Stimulated activated naive B cell treated with anti-CD40 and anti-IgM and Interleukin-4, amounts not matched to agents 10 μg/mL and 1 μg/mL and 100 μg/mL, for 72 hours (primary cell): ENCODE data around the gene OGFRL1.

Experiments
- ATAC-seq, 2 donors: fragments of 150-1000 bp; cut with Tn5 transposase; replicated peaks; 2 replicates each; pipeline ENCODE4 v1.10.0; 2021; ENCODE audit warnings: moderate library complexity in 1 of 2
- DNase-seq: peaks from one replicate; pipeline ENCODE4 v3.0.0; 2021
- H3K27ac Mint-ChIP-seq: one replicate; pipeline ENCODE4 v1.8.0; 2022; ENCODE audit warnings: mild to moderate bottlenecking, mixed read lengths
- H3K27me3 Mint-ChIP-seq, 2 donors: one replicate each; pipeline ENCODE4 v1.8.0; 2022; ENCODE audit warnings: mixed read lengths in 2 of 2
- H3K36me3 Mint-ChIP-seq, 2 donors: one replicate each; pipeline ENCODE4 v1.8.0; 2022; ENCODE audit warnings: mixed read lengths in 2 of 2, mild to moderate bottlenecking in 1 of 2
- H3K4me1 Mint-ChIP-seq, 2 donors: one replicate each; pipeline ENCODE4 v1.8.0; 2022; ENCODE audit warnings: mixed read lengths in 2 of 2, mild to moderate bottlenecking in 1 of 2
- H3K4me3 Mint-ChIP-seq, 2 donors: one replicate each; pipeline ENCODE4 v1.8.0; 2022; ENCODE audit warnings: mild to moderate bottlenecking in 2 of 2, mixed read lengths in 2 of 2, moderate library complexity in 1 of 2
- H3K9me3 Mint-ChIP-seq, 2 donors: one replicate each; pipeline ENCODE4 v1.8.0; 2022; ENCODE audit warnings: mixed read lengths in 2 of 2, mild to moderate bottlenecking in 1 of 2

The OGFRL1 gene

DNA sequence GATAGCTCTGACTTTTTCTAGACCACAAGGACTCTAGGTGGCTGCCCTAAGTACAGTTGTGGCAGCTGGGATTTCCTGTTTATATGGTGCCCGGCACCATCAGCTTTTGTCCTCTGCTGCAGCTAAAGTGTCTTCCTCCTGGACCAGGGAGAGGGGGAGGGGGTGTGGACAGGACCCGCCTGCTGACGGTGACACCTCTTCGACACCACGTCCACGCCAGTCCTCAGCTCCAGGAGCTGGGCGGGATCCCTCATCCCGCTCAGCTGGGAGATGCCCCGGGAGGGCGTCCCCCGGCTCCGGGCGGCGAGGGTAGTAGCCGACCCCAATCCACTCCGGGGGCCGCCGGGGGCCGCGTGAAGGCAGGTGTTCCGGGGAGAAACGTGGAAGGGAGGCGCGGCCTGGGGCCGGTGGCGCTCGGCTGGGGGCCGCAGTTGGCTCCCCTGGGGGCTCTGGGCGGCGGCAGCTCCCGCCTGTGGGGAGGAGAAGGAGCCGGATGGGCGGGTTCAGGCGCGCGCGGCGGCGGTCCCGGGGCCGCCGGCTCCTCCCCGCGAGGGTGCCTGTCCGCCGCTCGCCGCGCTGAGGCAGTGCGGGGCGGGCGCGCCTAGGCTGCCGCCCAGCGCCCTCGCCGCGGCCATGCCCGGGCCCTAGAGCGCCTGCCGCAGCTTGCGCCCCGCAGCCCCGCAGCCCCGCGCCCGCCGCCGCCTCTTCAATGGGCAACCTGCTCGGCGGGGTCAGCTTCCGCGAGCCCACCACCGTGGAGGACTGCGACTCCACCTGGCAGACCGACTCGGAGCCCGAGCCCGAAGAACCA is at the start of gene OGFRL1:
Gene OGFRL1 (plus strand): TSS at position 584 of the 811 bp plus-strand sequence. CDS start 126 bp downstream, at position 710.
- Mint-ChIP-seq H3K4me1 (peaks cover 38 to 53% of the 10 kb centered on the region in 2 donors), H3K36me3 (peaks cover 16 to 18% of the 10 kb centered on the region in 2 donors), H3K4me3 (peak within 1 kb of the TSS; percentile 90), H3K9me3 (no peaks in the 10 kb centered on the region), H3K27me3 (no peaks in the 10 kb centered on the region), H3K27ac (peak within 1 kb of the TSS; percentile 94)
- peak; percentile 80 for DNase-seq
- ATAC-seq, result peak; percentile 84 to 85

DNA sequence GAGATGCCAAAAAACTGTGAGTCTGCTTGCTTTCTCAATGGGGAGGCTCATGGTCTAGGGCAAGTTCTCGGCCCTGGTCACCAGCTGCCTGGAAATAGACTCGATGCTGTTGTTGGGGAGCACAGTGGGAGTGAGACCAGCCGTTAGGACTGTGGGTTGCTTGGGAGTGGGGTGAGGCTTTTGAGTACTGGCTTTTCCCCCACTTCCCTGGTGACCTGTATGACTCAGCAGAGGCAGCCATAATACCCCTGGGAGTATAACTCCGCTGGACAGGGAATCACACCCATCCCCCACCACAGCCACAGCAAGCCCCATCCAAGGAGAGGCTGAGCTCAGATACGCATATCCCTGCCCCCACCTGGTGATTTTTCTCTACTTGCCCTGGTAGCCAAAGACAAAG is 48.9 kb upstream of the OGFRL1 start:
- no peak for ATAC-seq

GRCh38 chr6:71245265-71246049 is 43.2 kb upstream of the OGFRL1 start:
- Mint-ChIP-seq H3K9me3 (peaks cover 7 to 14% of the 10 kb centered on the region in 2 donors), H3K36me3 (peaks cover 0 to 4% of the 10 kb centered on the region in 2 donors), H3K27ac (no peak overlapping the region), H3K4me3 (no peak overlapping the region), H3K4me1 (peaks cover 10 to 27% of the 10 kb centered on the region in 2 donors), H3K27me3 (no peaks in the 10 kb centered on the region)
- DNase-seq (no peak), ATAC-seq (no peak)

More for the DNA sequence above, 48.9 kb upstream of the OGFRL1 start:
- no peak overlapping the region for H3K27ac Mint-ChIP-seq
- no peak overlapping the region for H3K4me3 Mint-ChIP-seq
- no peak for DNase-seq
- H3K27me3 Mint-ChIP-seq, result no peaks in the 10 kb centered on the region
- H3K36me3 Mint-ChIP-seq, result peaks cover 0 to 2% of the 10 kb centered on the region in 2 donors
- peaks cover 4 to 6% of the 10 kb centered on the region in 2 donors for H3K4me1 Mint-ChIP-seq
- peaks cover 0 to 3% of the 10 kb centered on the region in 2 donors for H3K9me3 Mint-ChIP-seq

DNA sequence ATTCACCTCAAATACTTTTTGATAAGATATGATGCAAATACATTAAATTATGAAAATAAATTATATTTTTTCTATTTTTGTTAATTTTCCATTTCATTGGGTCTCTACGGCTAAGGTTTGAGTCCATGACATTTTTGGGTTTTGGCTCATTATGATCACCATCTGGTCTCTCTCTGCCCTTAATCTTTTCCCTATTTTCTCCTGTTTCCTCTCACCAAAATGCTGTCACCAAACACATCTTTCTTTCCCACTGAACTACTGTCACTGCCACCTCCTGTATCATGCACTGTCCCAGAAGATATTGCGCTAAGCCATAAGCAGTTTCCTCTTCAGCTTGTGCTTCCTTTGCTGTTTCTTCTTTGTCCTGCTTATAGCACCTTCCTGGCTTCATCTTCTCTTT is 42.0 kb upstream of the OGFRL1 start:
- Mint-ChIP-seq H3K9me3 (peaks cover 10 to 14% of the 10 kb centered on the region in 2 donors), H3K4me3 (no peak overlapping the region), H3K4me1 (peaks cover 19 to 38% of the 10 kb centered on the region in 2 donors), H3K36me3 (peaks cover 0 to 4% of the 10 kb centered on the region in 2 donors), H3K27me3 (no peaks in the 10 kb centered on the region), H3K27ac (no peak overlapping the region)
- DNase-seq, result no peak
- ATAC-seq, result no peak

DNA sequence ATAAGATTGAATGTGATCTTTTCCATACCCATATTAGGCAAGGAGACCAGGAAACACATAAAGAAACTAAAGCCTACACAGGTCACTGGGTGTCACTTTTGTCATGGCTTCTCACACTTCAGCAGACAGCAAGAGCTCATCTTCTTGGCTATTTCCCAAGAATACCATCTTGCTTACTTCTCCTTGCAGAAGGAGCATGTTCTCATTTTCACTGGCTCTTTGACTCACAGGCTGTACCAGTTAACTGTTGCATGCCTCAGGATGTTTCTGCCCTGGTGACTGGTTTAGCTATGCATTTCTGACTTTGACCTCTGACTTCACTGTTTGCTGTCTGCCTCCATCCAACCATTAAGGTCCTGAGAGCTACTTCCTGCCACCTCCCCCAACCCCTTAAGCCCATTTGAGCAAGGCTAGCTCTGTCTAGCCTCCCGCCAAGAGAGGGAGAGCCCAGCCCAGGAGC is 40.3 kb upstream of the OGFRL1 start:
- peak; percentile 98 for ATAC-seq
- H3K27me3 Mint-ChIP-seq, result no peaks in the 10 kb centered on the region
- peaks cover 29 to 54% of the 10 kb centered on the region in 2 donors for H3K4me1 Mint-ChIP-seq
- DNase-seq, result peak; percentile 64
- peak overlapping the region; percentile 75 for H3K27ac Mint-ChIP-seq
- H3K9me3 Mint-ChIP-seq, result peaks cover 10 to 11% of the 10 kb centered on the region in 2 donors
- peaks cover 0 to 4% of the 10 kb centered on the region in 2 donors for H3K36me3 Mint-ChIP-seq
- H3K4me3 Mint-ChIP-seq, result peak overlapping the region in 1 of 2 donors; percentile 10

- Mint-ChIP-seq H3K9me3 (peaks cover 10 to 11% of the 10 kb centered on the region in 2 donors), H3K4me3 (peak overlapping the region in 1 of 2 donors; percentile 10), H3K27ac (peak overlapping the region; percentile 75), H3K27me3 (no peaks in the 10 kb centered on the region), H3K36me3 (peaks cover 0 to 4% of the 10 kb centered on the region in 2 donors), H3K4me1 (peaks cover 33 to 61% of the 10 kb centered on the region in 2 donors)
- ATAC-seq (no peak), DNase-seq (no peak)
These were observed 39.6 kb upstream of the OGFRL1 start for GRCh38 chr6:71248878-71249544.

GRCh38 chr6:71250099-71250602 is 38.5 kb upstream of the OGFRL1 start:
- ATAC-seq, result no peak
- H3K9me3 Mint-ChIP-seq, result peaks cover 8 to 10% of the 10 kb centered on the region in 2 donors
- H3K27ac Mint-ChIP-seq, result peak overlapping the region; percentile 14
- H3K36me3 Mint-ChIP-seq, result peaks cover 0 to 4% of the 10 kb centered on the region in 2 donors
- H3K27me3 Mint-ChIP-seq, result no peaks in the 10 kb centered on the region
- no peak overlapping the region for H3K4me3 Mint-ChIP-seq
- H3K4me1 Mint-ChIP-seq, result peaks cover 38 to 69% of the 10 kb centered on the region in 2 donors
- DNase-seq, result no peak

DNA sequence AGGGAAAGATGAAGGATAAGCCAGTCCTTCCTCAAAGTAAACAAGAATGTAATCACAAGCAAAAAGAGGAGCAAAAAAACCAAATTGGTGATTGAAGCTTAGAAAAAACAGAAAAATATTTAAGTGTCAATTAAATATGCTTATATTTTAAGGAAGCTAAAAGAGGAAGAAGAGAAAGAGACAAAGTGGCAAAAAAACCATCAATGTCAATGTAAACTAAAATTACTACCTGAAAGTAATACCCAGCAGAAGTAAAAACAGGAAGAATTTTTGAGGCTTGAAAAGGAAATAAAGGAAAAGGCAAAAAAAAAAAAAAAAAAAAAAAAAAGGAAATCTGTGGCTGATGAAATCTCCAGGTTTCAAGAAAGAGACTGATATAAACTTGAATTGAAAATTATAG is 36.2 kb upstream of the OGFRL1 start:
- Mint-ChIP-seq H3K36me3 (no peaks in the 10 kb centered on the region), H3K4me3 (peak overlapping the region; percentile 15 to 18), H3K4me1 (peaks cover 35 to 64% of the 10 kb centered on the region in 2 donors), H3K27me3 (no peaks in the 10 kb centered on the region), H3K9me3 (peaks cover 0 to 3% of the 10 kb centered on the region in 2 donors), H3K27ac (no peak overlapping the region)
- no peak for DNase-seq
- ATAC-seq, result no peak

DNA sequence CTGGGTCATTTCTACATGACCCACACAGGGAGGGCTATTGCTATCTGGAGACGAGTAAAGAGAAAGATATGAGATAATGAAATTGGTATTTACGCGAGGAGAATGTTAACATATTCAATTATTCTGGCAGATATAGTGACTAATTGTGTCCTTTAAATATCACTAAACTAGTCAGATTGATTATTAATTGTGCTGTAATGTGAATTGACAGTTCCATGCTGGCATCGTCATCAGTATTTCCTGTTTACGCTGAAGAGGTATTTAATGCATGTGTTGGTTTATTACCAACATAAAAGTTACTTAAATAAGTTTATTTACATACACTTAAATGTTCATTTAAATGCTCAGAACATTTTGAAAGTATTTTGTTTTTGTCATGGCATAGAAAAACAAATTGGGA is 35.7 kb upstream of the OGFRL1 start:
- peaks cover 0 to 3% of the 10 kb centered on the region in 2 donors for H3K9me3 Mint-ChIP-seq
- no peaks in the 10 kb centered on the region for H3K27me3 Mint-ChIP-seq
- ATAC-seq (no peak), DNase-seq (no peak)
- H3K4me1 Mint-ChIP-seq, result peaks cover 35 to 64% of the 10 kb centered on the region in 2 donors
- no peak overlapping the region for H3K27ac Mint-ChIP-seq
- H3K36me3 Mint-ChIP-seq, result no peaks in the 10 kb centered on the region
- H3K4me3 Mint-ChIP-seq, result peak overlapping the region in 1 of 2 donors; percentile 18

- DNase-seq, result no peak
- Mint-ChIP-seq H3K4me3 (no peak overlapping the region), H3K36me3 (no peaks in the 10 kb centered on the region), H3K4me1 (peaks cover 31 to 52% of the 10 kb centered on the region in 2 donors), H3K27me3 (no peaks in the 10 kb centered on the region), H3K9me3 (peaks cover 0 to 3% of the 10 kb centered on the region in 2 donors), H3K27ac (no peak overlapping the region)
- peak in 1 of 2 donors; percentile 23 for ATAC-seq
These were observed 34.3 kb upstream of the OGFRL1 start for GRCh38 chr6:71254323-71254722.

GRCh38 chr6:71258078-71258866 is 30.3 kb upstream of the OGFRL1 start:
- Mint-ChIP-seq H3K36me3 (no peaks in the 10 kb centered on the region), H3K4me1 (peaks cover 9 to 16% of the 10 kb centered on the region in 2 donors), H3K9me3 (no peaks in the 10 kb centered on the region), H3K27ac (no peak overlapping the region), H3K27me3 (no peaks in the 10 kb centered on the region), H3K4me3 (no peak overlapping the region)
- ATAC-seq, result no peak
- no peak for DNase-seq

DNA sequence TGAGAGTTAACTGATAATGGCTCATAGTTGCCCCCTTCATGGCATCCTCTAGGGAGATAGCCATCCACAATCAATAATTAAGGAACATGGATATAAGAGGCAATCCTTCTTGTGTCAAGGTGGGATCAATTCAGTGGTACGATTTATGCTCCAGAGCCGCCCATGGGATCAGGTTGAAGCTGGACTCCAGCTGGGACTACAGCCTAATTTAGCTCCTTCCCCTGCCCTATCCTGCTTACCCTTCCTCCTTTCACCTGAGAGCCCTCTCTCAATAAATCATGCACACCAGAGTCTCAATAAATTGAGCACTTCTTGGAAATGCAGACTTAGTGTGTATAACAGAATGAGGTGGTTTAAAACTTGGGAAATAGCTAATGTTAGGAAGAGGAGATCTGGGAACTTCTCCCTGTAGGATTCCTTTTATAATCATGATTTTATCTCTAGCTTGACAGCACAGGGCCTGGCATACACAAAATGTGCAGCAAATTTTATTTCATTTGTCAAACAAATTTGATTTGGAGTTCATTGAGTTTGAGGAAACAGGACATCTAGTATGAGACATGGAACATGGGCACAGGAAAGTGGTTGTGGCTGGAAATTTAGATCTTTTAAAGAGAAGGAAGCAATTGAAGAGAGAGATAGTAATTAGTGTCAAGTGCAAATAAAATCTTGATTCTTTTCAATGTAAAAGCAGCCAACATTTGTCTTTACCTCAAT is 28.6 kb upstream of the OGFRL1 start:
- ATAC-seq, result no peak
- no peaks in the 10 kb centered on the region for H3K9me3 Mint-ChIP-seq

DNA sequence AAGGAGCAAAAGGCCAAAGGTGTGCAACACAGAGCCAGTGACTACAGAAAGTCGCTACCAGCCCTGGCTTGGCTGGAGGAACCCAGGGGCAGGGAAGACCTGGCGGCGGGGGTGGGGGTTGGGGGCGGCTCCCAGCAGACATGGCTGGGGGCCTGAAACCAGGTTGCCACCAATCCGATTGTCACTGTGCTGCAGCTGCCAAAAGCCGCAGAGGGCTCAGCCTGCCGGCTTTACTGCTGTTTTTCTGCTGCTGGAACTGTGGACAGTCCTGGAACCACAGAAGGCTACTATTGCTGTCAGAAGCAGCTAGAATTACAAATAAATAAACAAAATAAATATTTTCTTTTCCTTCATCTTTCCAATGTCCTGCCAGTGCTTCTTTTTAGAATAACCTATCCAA is 25.7 kb upstream of the OGFRL1 start:
- Mint-ChIP-seq H3K4me3 (no peak overlapping the region), H3K4me1 (peaks cover 2 to 3% of the 10 kb centered on the region in 2 donors), H3K9me3 (no peaks in the 10 kb centered on the region), H3K27me3 (no peaks in the 10 kb centered on the region), H3K36me3 (no peaks in the 10 kb centered on the region), H3K27ac (no peak overlapping the region)
- DNase-seq, result no peak
- no peak for ATAC-seq

More for the DNA sequence above, 28.6 kb upstream of the OGFRL1 start:
- H3K4me1 Mint-ChIP-seq, result no peaks in the 10 kb centered on the region
- no peak overlapping the region for H3K4me3 Mint-ChIP-seq
- H3K36me3 Mint-ChIP-seq, result no peaks in the 10 kb centered on the region
- no peak for DNase-seq
- no peak overlapping the region for H3K27ac Mint-ChIP-seq
- H3K27me3 Mint-ChIP-seq, result no peaks in the 10 kb centered on the region
